ENCODE results near the gene SHISAL1.

Gene SHISAL1

DNA sequence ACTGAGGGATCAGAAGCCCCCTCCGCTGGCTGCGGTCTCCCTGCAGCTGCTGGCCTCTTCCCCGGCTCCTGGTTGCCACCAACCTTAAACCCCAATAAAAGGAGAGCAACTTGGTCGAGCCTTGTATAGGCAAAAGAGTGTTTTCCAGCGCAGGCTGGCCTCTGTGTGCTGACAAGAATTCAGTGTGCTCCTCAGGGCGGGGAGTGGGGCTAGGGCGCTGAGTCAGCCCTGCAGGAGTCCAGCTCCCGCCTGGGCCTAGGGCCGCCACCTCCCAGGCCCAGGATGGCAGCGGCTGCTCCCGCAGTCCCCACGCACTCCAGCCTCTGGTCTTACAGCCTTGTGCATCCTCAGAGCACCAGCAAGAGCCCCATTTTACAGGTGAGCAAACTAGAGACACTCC lies at the start of gene SHISAL1:
TSS of gene SHISAL1 (minus strand) at position 186 of the 400 bp plus-strand sequence. CDS start 12,006 bp downstream, outside the sequence.
- no peak within 1 kb of the TSS for H3K9ac ChIP-seq (ENCODE audit: low read depth, low read length)
- no peak within 1 kb of the TSS for H3K4me3 ChIP-seq (ENCODE audit: low read depth, low read length)
- H3K36me3 ChIP-seq (ENCODE audit: control insufficient read depth, insufficient read depth, low read length): no peaks in the 10 kb centered on the region
- no peaks in the 10 kb centered on the region for H3K27me3 ChIP-seq (ENCODE audit: control insufficient read depth, insufficient read depth, low read length)
- no peaks in the 10 kb centered on the region for H3K9me3 ChIP-seq (ENCODE audit: control insufficient read depth, insufficient read depth, low read length)
- no peak within 1 kb of the TSS for H3K27ac ChIP-seq (ENCODE audit: low read depth, low read length)
- H3K4me1 ChIP-seq (ENCODE audit: control insufficient read depth, insufficient read depth, low read length): no peaks in the 10 kb centered on the region

DNA sequence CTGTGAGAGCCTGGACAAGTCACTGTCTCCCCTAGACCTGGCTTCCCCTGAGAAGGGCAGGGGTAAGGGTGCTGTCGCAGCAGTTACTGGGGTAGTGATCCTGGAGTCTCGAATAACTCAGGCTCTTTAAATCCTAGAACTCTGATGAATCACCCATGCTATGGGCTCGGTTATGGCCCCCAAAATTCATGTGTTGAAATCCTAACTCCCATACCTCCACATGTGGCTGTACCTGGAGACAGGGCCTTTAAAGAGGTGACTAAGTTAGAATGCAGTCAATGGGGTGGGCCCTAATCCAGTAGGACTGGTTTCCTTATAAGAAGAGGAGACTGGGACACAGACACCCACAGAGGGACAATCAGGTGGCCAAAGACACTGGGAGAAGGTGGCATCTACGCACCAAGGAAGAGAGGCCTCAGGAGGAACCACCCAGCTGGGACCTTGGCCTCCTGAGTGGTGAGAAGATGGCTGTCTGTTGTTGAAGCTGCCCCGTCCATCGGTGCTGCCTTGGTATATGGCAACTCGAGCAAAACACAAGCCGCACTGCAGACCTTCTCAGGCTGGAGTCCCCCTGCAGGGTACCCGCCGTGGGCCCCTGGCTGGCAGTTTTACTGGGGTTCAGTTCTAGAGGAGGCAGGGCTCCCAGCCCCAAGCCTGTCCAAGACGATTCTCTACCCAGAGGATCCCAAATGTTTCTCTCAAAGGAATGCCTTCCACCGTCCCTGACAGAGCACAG lies 48.8 kb upstream of the SHISAL1 start:
- Histone ChIP-seq H3K9me3 (ENCODE audit: control insufficient read depth, insufficient read depth, low read length) (no peaks in the 10 kb centered on the region), H3K4me3 (ENCODE audit: low read depth, low read length) (no peak overlapping the region), H3K9ac (ENCODE audit: low read depth, low read length) (no peak overlapping the region), H3K27me3 (ENCODE audit: control insufficient read depth, insufficient read depth, low read length) (no peaks in the 10 kb centered on the region), H3K27ac (ENCODE audit: low read depth, low read length) (no peak overlapping the region), H3K4me1 (ENCODE audit: control insufficient read depth, insufficient read depth, low read length) (no peaks in the 10 kb centered on the region), H3K36me3 (ENCODE audit: control insufficient read depth, insufficient read depth, low read length) (no peaks in the 10 kb centered on the region)

DNA sequence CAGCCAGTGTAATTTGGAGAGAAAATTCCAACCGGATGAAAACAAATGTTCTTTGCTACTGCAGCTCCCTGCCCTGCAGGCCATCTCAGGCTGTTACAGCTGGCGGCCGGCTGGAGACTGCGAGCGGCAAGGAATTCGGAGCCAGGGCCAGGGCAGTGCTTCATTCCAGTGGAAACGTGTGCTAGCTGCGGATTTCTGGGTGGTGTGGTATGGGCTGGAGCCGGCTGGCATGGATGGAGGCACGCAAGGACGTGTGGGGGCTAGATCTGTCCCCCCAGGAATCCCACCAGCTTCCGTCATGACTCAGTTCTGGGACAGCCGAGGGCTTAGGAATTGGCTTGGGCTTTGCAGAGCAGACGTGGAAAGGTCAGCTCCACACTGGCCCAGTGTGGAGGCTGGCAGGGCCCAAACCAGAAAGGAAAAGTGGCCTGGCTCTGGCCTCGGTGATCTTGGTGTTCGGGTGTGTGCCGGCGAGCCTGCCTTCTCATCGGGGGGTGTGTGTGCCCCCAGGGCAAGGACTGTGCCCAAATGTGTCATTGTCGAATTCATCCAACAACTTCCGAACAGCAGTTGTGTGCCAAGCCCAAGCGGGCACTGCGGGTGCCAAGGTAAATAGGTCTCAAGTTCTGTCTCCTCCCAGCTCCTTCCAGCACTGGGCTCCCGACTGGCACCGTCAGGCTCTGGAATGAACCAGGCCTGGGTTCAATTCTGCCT lies 48.1 kb upstream of the SHISAL1 start:
- Histone ChIP-seq H3K4me3 (ENCODE audit: low read depth, low read length) (no peak overlapping the region), H3K9me3 (ENCODE audit: control insufficient read depth, insufficient read depth, low read length) (no peaks in the 10 kb centered on the region), H3K36me3 (ENCODE audit: control insufficient read depth, insufficient read depth, low read length) (no peaks in the 10 kb centered on the region), H3K4me1 (ENCODE audit: control insufficient read depth, insufficient read depth, low read length) (no peaks in the 10 kb centered on the region), H3K27ac (ENCODE audit: low read depth, low read length) (no peak overlapping the region), H3K9ac (ENCODE audit: low read depth, low read length) (no peak overlapping the region), H3K27me3 (ENCODE audit: control insufficient read depth, insufficient read depth, low read length) (no peaks in the 10 kb centered on the region)

DNA sequence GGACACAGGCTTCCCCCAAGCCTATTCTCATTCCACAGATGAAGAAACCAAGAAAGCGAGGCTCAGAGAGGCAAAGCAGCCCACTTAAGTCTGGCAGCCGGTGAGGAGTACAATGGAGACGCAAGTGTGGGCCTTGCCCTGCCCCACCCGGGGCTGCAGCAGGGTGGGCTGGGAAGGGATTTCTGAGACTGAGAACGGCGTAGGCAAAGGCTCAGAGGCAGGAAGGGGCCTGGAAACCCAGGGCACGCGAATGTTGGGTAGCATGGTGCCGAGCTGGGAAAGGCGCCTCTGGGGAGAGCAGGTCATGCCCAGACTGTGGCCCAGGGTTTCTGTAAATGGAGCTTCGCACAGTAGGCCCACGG lies 47.5 kb upstream of the SHISAL1 start:
- H3K9me3 ChIP-seq (ENCODE audit: control insufficient read depth, insufficient read depth, low read length): no peaks in the 10 kb centered on the region
- no peak overlapping the region for H3K4me3 ChIP-seq (ENCODE audit: low read depth, low read length)
- no peak overlapping the region for H3K27ac ChIP-seq (ENCODE audit: low read depth, low read length)
- no peaks in the 10 kb centered on the region for H3K4me1 ChIP-seq (ENCODE audit: control insufficient read depth, insufficient read depth, low read length)
- no peaks in the 10 kb centered on the region for H3K36me3 ChIP-seq (ENCODE audit: control insufficient read depth, insufficient read depth, low read length)
- H3K27me3 ChIP-seq (ENCODE audit: control insufficient read depth, insufficient read depth, low read length): no peaks in the 10 kb centered on the region
- H3K9ac ChIP-seq (ENCODE audit: low read depth, low read length): no peak overlapping the region

DNA sequence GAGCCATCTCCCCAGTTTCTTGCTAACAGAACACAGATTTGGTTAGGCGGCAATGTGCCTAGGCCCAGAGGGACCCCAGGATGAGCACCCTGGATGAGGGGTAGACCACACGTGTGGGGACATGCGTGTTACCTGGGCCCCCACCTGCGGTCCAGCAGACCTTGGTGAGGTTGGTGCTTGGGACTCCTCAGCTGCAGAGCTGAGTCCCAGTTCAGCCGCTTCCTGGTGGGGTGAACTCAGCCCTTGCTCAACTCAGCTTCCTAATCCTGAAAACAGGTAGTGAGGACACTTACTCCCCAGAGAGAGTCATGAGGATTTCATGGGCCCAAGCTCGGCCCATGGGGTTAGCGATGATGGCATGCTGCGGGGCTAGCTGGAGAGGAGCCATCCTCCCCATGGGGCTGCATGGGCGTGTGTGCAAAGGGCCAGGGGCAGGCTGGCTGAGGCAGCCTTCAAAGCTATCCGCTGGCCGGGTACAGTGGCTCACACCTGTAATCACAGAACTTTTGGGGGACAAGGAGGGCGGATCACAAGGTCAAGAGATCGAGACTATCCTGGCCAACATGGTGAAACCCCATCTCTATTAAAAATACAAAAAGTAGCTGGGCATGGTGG lies 46.9 kb upstream of the SHISAL1 start:
- Histone ChIP-seq H3K4me1 (ENCODE audit: control insufficient read depth, insufficient read depth, low read length) (no peaks in the 10 kb centered on the region), H3K36me3 (ENCODE audit: control insufficient read depth, insufficient read depth, low read length) (no peaks in the 10 kb centered on the region), H3K9me3 (ENCODE audit: control insufficient read depth, insufficient read depth, low read length) (no peaks in the 10 kb centered on the region), H3K9ac (ENCODE audit: low read depth, low read length) (no peak overlapping the region), H3K4me3 (ENCODE audit: low read depth, low read length) (no peak overlapping the region), H3K27me3 (ENCODE audit: control insufficient read depth, insufficient read depth, low read length) (no peaks in the 10 kb centered on the region), H3K27ac (ENCODE audit: low read depth, low read length) (no peak overlapping the region)

DNA sequence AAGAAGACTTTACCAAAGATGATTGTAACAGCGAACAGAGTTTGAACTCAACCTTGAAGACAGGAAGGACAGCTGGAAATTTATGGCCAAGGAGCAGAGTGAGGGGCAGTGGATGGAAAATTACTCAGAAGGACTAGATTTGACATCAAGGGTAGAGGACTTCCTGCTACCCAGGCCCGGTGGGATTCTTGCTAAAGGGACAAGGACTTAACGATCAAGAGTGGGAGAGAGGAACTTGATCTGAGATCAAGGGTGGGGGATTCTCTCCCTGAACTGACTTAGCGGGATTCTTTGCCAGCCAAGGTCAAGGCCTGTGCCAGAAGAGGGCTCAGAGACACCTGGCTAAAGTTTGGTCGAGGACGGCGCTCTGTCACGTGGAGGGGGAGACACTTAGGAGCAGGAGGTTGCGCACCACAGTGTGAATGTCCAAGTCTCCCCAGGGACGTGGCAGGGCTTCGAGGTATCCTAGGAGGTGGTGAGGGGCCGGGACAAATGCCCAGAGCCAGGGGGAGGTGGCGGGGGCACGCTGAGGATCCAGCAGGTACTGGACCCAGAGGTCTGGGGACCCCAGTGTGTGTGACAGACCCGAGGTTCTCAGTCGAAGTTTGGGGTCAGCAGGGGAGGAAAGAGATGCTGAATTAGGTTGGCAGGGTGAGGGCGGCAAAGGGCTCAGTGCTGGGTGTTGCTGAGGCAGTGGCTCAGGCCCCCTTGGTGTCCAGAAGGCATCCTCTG lies 46.1 kb upstream of the SHISAL1 start:
- H3K27me3 ChIP-seq (ENCODE audit: control insufficient read depth, insufficient read depth, low read length): no peaks in the 10 kb centered on the region
- H3K27ac ChIP-seq (ENCODE audit: low read depth, low read length): no peak overlapping the region
- no peaks in the 10 kb centered on the region for H3K9me3 ChIP-seq (ENCODE audit: control insufficient read depth, insufficient read depth, low read length)
- H3K4me3 ChIP-seq (ENCODE audit: low read depth, low read length): no peak overlapping the region
- H3K36me3 ChIP-seq (ENCODE audit: control insufficient read depth, insufficient read depth, low read length): no peaks in the 10 kb centered on the region
- no peak overlapping the region for H3K9ac ChIP-seq (ENCODE audit: low read depth, low read length)
- no peaks in the 10 kb centered on the region for H3K4me1 ChIP-seq (ENCODE audit: control insufficient read depth, insufficient read depth, low read length)

DNA sequence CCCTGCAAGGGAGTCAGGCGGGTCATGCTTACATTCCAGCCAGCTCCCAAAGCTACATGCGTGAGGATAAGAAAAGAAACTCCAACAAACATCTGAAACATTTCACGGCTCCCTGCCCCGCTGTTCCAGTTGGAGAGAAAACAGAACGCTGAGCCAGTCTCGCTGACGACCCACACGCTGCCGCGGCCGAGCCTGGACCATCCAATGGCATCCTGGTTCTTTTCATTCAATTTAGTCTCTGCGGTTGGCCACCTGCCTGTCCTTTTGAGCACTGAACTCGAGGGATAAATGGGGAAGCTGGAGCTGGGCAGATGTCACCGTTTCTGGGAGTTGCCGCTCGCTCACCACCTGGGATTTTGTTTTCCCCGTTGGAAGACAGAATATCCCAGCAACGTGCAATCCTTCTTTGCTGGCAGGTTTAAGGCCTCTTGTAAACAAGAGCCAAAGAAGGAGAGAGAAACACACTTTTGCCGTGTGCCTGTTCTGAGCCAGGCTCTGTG lies 45.3 kb upstream of the SHISAL1 start:
- no peaks in the 10 kb centered on the region for H3K36me3 ChIP-seq (ENCODE audit: control insufficient read depth, insufficient read depth, low read length)
- no peak overlapping the region for H3K27ac ChIP-seq (ENCODE audit: low read depth, low read length)
- H3K4me1 ChIP-seq (ENCODE audit: control insufficient read depth, insufficient read depth, low read length): no peaks in the 10 kb centered on the region; the same call in 1 of the 2 replicates
- no peaks in the 10 kb centered on the region for H3K9me3 ChIP-seq (ENCODE audit: control insufficient read depth, insufficient read depth, low read length)
- no peak overlapping the region for H3K9ac ChIP-seq (ENCODE audit: low read depth, low read length)
- H3K27me3 ChIP-seq (ENCODE audit: control insufficient read depth, insufficient read depth, low read length): no peaks in the 10 kb centered on the region
- H3K4me3 ChIP-seq (ENCODE audit: low read depth, low read length): no peak overlapping the region

DNA sequence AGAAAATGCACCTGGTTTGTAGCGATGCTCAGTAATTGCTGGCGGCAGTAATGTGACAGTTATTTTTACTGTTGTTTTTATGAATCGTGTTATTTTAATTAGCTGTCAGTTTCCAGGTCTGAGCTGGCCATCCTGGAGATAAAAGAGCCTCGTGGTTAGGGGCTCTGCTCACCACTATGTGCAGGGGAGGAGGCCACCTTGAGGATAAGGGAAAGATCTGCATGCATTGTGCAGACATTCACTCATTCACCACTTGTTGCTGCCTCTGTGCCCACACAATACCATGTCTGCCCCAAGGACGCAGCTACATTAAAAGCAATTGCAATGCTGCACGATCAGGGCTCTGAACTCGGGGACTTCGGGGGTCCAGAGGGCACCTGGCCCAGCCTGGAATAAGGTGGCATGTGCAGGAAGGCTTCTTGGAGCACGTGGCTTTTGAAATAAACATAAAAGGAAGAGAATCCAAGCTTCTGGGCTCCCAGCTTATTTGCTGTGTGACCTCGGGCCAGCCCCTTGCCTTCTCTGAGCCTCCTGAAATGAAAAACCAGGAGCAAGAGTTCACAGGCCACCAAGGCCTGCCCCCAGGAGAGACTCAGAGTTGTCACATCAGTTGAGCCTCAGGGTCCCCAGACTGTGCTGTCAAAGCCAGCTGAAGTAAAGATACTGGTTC lies 44.7 kb upstream of the SHISAL1 start:
- Histone ChIP-seq H3K4me3 (ENCODE audit: low read depth, low read length) (no peak overlapping the region), H3K36me3 (ENCODE audit: control insufficient read depth, insufficient read depth, low read length) (no peaks in the 10 kb centered on the region), H3K27me3 (ENCODE audit: control insufficient read depth, insufficient read depth, low read length) (no peaks in the 10 kb centered on the region)

DNA sequence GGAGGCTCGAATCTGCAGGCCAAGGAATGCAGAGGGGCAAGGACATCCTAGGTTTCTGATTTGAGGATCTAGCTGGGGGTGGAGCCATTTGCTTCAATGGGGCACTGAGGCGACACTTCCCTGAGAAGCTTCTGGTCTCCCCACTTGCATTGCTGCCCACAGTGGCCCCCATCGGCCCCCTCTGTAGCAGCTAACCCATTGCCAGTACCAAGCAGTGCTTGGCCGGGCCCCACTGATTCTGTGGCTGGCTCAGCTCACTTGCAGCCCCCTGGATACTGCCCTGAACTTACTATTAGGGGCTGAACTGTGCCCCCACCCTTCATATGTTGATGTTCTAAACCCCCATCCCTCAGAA lies 42.9 kb upstream of the SHISAL1 start:
- Histone ChIP-seq H3K4me1 (ENCODE audit: control insufficient read depth, insufficient read depth, low read length) (peaks cover 10% of the 10 kb centered on the region), H3K9me3 (ENCODE audit: control insufficient read depth, insufficient read depth, low read length) (no peaks in the 10 kb centered on the region), H3K27me3 (ENCODE audit: control insufficient read depth, insufficient read depth, low read length) (no peaks in the 10 kb centered on the region), H3K4me3 (ENCODE audit: low read depth, low read length) (no peak overlapping the region), H3K27ac (ENCODE audit: low read depth, low read length) (no peak overlapping the region), H3K36me3 (ENCODE audit: control insufficient read depth, insufficient read depth, low read length) (no peaks in the 10 kb centered on the region), H3K9ac (ENCODE audit: low read depth, low read length) (no peak overlapping the region)

More for the DNA sequence above, 44.7 kb upstream of the SHISAL1 start:
- Histone ChIP-seq H3K27ac (ENCODE audit: low read depth, low read length) (no peak overlapping the region), H3K4me1 (ENCODE audit: control insufficient read depth, insufficient read depth, low read length) (peaks cover 4% of the 10 kb centered on the region), H3K9me3 (ENCODE audit: control insufficient read depth, insufficient read depth, low read length) (no peaks in the 10 kb centered on the region), H3K9ac (ENCODE audit: low read depth, low read length) (no peak overlapping the region)

DNA sequence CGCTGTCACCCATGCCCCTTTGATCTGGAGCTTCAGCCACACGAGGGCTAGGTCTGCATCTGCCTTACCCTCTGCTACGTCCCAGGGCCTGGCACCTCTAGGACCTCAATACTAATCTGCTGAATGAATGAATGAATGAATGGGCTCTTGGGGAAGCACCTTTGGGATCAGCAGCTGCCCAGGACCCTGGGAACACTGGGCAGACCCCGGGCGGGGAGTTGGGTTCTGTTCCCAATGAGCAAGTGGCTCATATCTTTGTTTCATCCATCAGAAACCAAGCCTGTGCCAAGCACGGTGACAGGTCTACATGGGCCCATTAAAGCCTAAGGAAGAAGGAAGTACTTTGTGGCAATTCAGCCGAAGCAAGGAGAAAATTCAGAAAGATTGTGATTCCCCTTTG lies 41.5 kb upstream of the SHISAL1 start:
- H3K27ac ChIP-seq (ENCODE audit: low read depth, low read length): no peak overlapping the region
- H3K9ac ChIP-seq (ENCODE audit: low read depth, low read length): no peak overlapping the region
- peaks cover 10% of the 10 kb centered on the region for H3K4me1 ChIP-seq (ENCODE audit: control insufficient read depth, insufficient read depth, low read length)
- H3K36me3 ChIP-seq (ENCODE audit: control insufficient read depth, insufficient read depth, low read length): no peaks in the 10 kb centered on the region
- H3K27me3 ChIP-seq (ENCODE audit: control insufficient read depth, insufficient read depth, low read length): no peaks in the 10 kb centered on the region
- H3K9me3 ChIP-seq (ENCODE audit: control insufficient read depth, insufficient read depth, low read length): no peaks in the 10 kb centered on the region
- no peak overlapping the region for H3K4me3 ChIP-seq (ENCODE audit: low read depth, low read length)

All from HUES48 (cell line).